Measurements from ENCODE around the gene SPECC1L. TPM values are rescaled to one million over a fixed set of nuclear protein-coding genes. Genes with fewer than 3 reads are reported as not detected.

Gene SPECC1L
- total and polyA plus RNA-seq, 10 of the 15 experiments (the other 5 are each of a cell fraction or from before 2014, with no cell fraction given): 1.9 to 40.6 (median 19.1) TPM

DNA sequence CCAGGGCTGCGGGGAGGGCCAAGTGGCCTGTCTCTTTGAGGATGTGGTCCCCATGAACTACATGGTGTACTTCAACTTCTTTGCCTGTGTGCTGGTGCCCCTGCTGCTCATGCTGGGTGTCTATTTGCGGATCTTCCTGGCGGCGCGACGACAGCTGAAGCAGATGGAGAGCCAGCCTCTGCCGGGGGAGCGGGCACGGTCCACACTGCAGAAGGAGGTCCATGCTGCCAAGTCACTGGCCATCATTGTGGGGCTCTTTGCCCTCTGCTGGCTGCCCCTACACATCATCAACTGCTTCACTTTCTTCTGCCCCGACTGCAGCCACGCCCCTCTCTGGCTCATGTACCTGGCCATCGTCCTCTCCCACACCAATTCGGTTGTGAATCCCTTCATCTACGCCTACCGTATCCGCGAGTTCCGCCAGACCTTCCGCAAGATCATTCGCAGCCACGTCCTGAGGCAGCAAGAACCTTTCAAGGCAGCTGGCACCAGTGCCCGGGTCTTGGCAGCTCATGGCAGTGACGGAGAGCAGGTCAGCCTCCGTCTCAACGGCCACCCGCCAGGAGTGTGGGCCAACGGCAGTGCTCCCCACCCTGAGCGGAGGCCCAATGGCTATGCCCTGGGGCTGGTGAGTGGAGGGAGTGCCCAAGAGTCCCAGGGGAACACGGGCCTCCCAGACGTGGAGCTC is 170.2 kb downstream of the SPECC1L start:
- Histone ChIP-seq H3K9me3 (replicated peaks; ENCODE audit: control insufficient read depth, insufficient read depth, low read length) (no peaks in the 10 kb centered on the region), H4K20me1 (ENCODE audit: control insufficient read depth, insufficient read depth) (no peaks in the 10 kb centered on the region; the same call in 1 of the 2 replicates), H3K4me3 (no peak overlapping the region), H3K36me3 (ENCODE audit: control insufficient read depth in 2 of 2, insufficient read depth in 2 of 2, low read length in 1 of 2) (peaks cover 15 to 27% of the 10 kb centered on the region in 2 experiments), H3K4me1 (ENCODE audit: control insufficient read depth, insufficient read depth, low read length) (peaks cover 30% of the 10 kb centered on the region), H3K27me3 (replicated peaks in 1 of 2; ENCODE audit: control insufficient read depth in 2 of 2, insufficient read depth in 2 of 2, low read length in 1 of 2) (no peaks in the 10 kb centered on the region), H2AFZ (ENCODE audit: control insufficient read depth, low read depth, low read length) (no peak overlapping the region), H3K79me2 (ENCODE audit: control insufficient read depth, insufficient read depth, low read length) (peaks cover 15% of the 10 kb centered on the region), H3K4me2 (ENCODE audit: control insufficient read depth, insufficient read depth) (no peak overlapping the region), H3K27ac (ENCODE audit: control insufficient read depth, insufficient read depth) (no peak overlapping the region), H3K9ac (ENCODE audit: control insufficient read depth, insufficient read depth, low read length) (no peak overlapping the region)
- BruUV-seq (replicated peaks): no TSS peak
- DNase-seq (ENCODE audit: low read depth, low spot score) (no peak), ATAC-seq (no peak), FAIRE-seq (no peak)
- intact Hi-C loops (cut with micrococcal nuclease; ENCODE audit: unreplicated experiment) (no loop called here), in situ Hi-C loops (cut with MboI) (no loop called here)
- WGBS (ENCODE audit: insufficient coverage, insufficient replicate concordance, low lambda C conversion rate, missing lambda C conversion rate): 97% methylated on average over 30 of the region's 30 CpGs
- ChIA-PET CTCF (interaction anchor here (0.6 to 1.1 kb wide), 3 partner anchors 62 to 1117 kb away, joined by 3 read pairs; no protein-coding TSS in a partner anchor), SMC1A (ENCODE audit: uncharacterized antibody, unreplicated experiment) (interaction anchor here (0.6 to 1.1 kb wide), 2 partner anchors 68 to 163 kb away, joined by 3 read pairs; no protein-coding TSS in a partner anchor), RAD21 (ENCODE audit: unreplicated experiment) (interaction anchor here (1.5 kb wide), 1 partner anchor 62 kb away, joined by 3 read pairs; no protein-coding TSS in a partner anchor), POLR2A (interaction anchor here (1.2 kb wide), 1 partner anchor 62 kb away, joined by 4 read pairs; no protein-coding TSS in a partner anchor)
- TF ChIP-seq TARDBP (IDR thresholded peaks at IDR 0.05; ENCODE audit: borderline replicate concordance) (no peak), BACH1 (IDR thresholded peaks at IDR 0.05; ENCODE audit: borderline replicate concordance) (no peak), NFXL1 (IDR thresholded peaks at IDR 0.05; ENCODE audit: borderline replicate concordance) (no peak), ZSCAN29 (IDR thresholded peaks at IDR 0.05) (no peak), RELA (IDR thresholded peaks at IDR 0.05; ENCODE audit: borderline replicate concordance, partially characterized antibody) (no peak), TAF1 (IDR thresholded peaks at IDR 0.05; ENCODE audit: borderline replicate concordance, low read depth, low read length) (no peak), SMC3 (IDR thresholded peaks at IDR 0.05; ENCODE audit: borderline replicate concordance, low read length) (no peak), POU2F2 (IDR thresholded peaks at IDR 0.05; ENCODE audit: borderline replicate concordance, low read depth, low read length) (no peak)
- TF ChIP-seq, protein P1, sequence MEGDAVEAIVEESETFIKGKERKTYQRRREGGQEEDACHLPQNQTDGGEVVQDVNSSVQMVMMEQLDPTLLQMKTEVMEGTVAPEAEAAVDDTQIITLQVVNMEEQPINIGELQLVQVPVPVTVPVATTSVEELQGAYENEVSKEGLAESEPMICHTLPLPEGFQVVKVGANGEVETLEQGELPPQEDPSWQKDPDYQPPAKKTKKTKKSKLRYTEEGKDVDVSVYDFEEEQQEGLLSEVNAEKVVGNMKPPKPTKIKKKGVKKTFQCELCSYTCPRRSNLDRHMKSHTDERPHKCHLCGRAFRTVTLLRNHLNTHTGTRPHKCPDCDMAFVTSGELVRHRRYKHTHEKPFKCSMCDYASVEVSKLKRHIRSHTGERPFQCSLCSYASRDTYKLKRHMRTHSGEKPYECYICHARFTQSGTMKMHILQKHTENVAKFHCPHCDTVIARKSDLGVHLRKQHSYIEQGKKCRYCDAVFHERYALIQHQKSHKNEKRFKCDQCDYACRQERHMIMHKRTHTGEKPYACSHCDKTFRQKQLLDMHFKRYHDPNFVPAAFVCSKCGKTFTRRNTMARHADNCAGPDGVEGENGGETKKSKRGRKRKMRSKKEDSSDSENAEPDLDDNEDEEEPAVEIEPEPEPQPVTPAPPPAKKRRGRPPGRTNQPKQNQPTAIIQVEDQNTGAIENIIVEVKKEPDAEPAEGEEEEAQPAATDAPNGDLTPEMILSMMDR (IDR thresholded peaks at IDR 0.05 in 2 of 3, conservative IDR thresholded peaks at IDR 0.05 in 1 of 3; ENCODE audit: control insufficient read depth in 2 of 3, extremely low read depth in 1 of 3, insufficient read depth in 1 of 3, low read depth in 3 of 3, low read length in 3 of 3): no peak
- TF ChIP-seq, protein P2, sequence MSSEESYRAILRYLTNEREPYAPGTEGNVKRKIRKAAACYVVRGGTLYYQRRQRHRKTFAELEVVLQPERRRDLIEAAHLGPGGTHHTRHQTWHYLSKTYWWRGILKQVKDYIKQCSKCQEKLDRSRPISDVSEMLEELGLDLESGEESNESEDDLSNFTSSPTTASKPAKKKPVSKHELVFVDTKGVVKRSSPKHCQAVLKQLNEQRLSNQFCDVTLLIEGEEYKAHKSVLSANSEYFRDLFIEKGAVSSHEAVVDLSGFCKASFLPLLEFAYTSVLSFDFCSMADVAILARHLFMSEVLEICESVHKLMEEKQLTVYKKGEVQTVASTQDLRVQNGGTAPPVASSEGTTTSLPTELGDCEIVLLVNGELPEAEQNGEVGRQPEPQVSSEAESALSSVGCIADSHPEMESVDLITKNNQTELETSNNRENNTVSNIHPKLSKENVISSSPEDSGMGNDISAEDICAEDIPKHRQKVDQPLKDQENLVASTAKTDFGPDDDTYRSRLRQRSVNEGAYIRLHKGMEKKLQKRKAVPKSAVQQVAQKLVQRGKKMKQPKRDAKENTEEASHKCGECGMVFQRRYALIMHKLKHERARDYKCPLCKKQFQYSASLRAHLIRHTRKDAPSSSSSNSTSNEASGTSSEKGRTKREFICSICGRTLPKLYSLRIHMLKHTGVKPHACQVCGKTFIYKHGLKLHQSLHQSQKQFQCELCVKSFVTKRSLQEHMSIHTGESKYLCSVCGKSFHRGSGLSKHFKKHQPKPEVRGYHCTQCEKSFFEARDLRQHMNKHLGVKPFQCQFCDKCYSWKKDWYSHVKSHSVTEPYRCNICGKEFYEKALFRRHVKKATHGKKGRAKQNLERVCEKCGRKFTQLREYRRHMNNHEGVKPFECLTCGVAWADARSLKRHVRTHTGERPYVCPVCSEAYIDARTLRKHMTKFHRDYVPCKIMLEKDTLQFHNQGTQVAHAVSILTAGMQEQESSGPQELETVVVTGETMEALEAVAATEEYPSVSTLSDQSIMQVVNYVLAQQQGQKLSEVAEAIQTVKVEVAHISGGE (CRISPR knock-in tag; IDR thresholded peaks at IDR 0.05): no peak
- TF ChIP-seq, protein P3, sequence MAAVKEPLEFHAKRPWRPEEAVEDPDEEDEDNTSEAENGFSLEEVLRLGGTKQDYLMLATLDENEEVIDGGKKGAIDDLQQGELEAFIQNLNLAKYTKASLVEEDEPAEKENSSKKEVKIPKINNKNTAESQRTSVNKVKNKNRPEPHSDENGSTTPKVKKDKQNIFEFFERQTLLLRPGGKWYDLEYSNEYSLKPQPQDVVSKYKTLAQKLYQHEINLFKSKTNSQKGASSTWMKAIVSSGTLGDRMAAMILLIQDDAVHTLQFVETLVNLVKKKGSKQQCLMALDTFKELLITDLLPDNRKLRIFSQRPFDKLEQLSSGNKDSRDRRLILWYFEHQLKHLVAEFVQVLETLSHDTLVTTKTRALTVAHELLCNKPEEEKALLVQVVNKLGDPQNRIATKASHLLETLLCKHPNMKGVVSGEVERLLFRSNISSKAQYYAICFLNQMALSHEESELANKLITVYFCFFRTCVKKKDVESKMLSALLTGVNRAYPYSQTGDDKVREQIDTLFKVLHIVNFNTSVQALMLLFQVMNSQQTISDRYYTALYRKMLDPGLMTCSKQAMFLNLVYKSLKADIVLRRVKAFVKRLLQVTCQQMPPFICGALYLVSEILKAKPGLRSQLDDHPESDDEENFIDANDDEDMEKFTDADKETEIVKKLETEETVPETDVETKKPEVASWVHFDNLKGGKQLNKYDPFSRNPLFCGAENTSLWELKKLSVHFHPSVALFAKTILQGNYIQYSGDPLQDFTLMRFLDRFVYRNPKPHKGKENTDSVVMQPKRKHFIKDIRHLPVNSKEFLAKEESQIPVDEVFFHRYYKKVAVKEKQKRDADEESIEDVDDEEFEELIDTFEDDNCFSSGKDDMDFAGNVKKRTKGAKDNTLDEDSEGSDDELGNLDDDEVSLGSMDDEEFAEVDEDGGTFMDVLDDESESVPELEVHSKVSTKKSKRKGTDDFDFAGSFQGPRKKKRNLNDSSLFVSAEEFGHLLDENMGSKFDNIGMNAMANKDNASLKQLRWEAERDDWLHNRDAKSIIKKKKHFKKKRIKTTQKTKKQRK (IDR thresholded peaks at IDR 0.05; ENCODE audit: low read depth, low read length): no peak
